Measurements from ENCODE around the gene PXT1. TPM values are rescaled to one million over a fixed set of nuclear protein-coding genes. Genes with fewer than 3 reads are reported as not detected.

PXT1 gene
- total and polyA plus RNA-seq, 4 donors, result not detected

DNA sequence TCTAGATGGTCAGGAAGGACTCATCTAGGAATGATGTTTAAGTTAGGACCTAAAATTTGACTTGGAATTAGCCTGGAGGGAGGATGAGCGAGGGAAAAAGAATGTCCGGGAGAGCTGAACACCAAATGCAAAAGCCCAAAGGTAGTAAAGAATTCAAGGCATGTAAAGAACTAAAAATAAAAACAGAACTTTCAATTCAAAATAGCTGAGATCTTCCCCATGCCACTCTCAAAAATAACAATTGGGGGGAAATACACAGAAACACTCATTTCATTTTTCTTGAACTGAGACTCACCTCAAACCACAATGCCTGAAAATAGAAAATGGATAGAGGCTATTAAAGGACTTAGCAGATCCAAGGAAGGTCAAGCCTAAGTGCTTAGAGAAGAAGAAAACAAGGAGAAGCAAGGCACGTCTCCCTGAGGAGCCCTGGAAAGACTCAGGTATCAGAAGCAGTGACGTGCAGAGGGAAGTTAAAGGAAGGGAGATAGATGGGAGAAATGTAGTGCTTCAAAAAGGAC lies 10.4 kb downstream of the PXT1 start (continued):
- TF ChIP-seq, protein P1, sequence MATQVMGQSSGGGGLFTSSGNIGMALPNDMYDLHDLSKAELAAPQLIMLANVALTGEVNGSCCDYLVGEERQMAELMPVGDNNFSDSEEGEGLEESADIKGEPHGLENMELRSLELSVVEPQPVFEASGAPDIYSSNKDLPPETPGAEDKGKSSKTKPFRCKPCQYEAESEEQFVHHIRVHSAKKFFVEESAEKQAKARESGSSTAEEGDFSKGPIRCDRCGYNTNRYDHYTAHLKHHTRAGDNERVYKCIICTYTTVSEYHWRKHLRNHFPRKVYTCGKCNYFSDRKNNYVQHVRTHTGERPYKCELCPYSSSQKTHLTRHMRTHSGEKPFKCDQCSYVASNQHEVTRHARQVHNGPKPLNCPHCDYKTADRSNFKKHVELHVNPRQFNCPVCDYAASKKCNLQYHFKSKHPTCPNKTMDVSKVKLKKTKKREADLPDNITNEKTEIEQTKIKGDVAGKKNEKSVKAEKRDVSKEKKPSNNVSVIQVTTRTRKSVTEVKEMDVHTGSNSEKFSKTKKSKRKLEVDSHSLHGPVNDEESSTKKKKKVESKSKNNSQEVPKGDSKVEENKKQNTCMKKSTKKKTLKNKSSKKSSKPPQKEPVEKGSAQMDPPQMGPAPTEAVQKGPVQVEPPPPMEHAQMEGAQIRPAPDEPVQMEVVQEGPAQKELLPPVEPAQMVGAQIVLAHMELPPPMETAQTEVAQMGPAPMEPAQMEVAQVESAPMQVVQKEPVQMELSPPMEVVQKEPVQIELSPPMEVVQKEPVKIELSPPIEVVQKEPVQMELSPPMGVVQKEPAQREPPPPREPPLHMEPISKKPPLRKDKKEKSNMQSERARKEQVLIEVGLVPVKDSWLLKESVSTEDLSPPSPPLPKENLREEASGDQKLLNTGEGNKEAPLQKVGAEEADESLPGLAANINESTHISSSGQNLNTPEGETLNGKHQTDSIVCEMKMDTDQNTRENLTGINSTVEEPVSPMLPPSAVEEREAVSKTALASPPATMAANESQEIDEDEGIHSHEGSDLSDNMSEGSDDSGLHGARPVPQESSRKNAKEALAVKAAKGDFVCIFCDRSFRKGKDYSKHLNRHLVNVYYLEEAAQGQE (IDR thresholded peaks at IDR 0.05), result no peak
- TF ChIP-seq JUND (IDR thresholded peaks at IDR 0.05), result no peak
- TF ChIP-seq YY1 (IDR thresholded peaks at IDR 0.05), result no peak

DNA sequence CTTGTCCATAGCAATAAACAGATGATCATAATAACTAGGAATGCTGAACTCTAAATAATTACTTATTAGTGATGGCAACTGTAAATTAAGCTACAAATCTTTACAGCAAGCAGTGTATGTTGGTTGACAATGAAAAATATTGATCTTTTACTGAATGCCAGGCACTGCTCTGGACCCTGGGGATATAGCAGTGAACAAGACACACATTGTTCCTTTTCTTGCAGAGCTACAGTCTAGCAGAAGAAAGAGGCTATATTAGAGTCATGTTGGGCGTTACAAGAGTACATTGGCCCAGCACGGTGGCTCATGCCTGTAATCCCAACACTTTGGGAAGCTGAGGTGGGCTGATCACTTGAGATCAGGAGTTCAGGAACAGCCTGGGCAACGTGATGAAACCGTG lies 11.5 kb downstream of the PXT1 start:
- H3K9me3 ChIP-seq (ENCODE audit: control insufficient read depth in 4 of 4, low read length in 3 of 4), result no peaks in the 10 kb centered on the region
- no peak overlapping the region for H3K9ac ChIP-seq (ENCODE audit: low read depth in 1 of 2, low read length in 2 of 2)
- no peak for DNase-seq (ENCODE audit: low spot score)
- H3K4me3 ChIP-seq (ENCODE audit: low read depth in 1 of 3, low read length in 3 of 3), result no peak overlapping the region
- H3K4me1 ChIP-seq (ENCODE audit: control insufficient read depth in 4 of 4, insufficient read depth in 4 of 4, low read length in 3 of 4), result peaks cover 0 to 2% (median 0%) of the 10 kb centered on the region in 4 donors
- H3K27me3 ChIP-seq (ENCODE audit: control insufficient read depth in 4 of 4, insufficient read depth in 4 of 4, low read length in 3 of 4), result no peaks in the 10 kb centered on the region
- no peak overlapping the region for H3K27ac ChIP-seq (ENCODE audit: low read depth in 1 of 2, low read length in 2 of 2)
- no peak for TF ChIP-seq SP1 (IDR thresholded peaks at IDR 0.05)
- no peak for TF ChIP-seq FOXA2 (IDR thresholded peaks at IDR 0.05)
- TF ChIP-seq, protein P2, sequence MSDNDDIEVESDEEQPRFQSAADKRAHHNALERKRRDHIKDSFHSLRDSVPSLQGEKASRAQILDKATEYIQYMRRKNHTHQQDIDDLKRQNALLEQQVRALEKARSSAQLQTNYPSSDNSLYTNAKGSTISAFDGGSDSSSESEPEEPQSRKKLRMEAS (IDR thresholded peaks at IDR 0.05), result no peak
- TF ChIP-seq YY1 (IDR thresholded peaks at IDR 0.05), result no peak
- TF ChIP-seq, protein P3, sequence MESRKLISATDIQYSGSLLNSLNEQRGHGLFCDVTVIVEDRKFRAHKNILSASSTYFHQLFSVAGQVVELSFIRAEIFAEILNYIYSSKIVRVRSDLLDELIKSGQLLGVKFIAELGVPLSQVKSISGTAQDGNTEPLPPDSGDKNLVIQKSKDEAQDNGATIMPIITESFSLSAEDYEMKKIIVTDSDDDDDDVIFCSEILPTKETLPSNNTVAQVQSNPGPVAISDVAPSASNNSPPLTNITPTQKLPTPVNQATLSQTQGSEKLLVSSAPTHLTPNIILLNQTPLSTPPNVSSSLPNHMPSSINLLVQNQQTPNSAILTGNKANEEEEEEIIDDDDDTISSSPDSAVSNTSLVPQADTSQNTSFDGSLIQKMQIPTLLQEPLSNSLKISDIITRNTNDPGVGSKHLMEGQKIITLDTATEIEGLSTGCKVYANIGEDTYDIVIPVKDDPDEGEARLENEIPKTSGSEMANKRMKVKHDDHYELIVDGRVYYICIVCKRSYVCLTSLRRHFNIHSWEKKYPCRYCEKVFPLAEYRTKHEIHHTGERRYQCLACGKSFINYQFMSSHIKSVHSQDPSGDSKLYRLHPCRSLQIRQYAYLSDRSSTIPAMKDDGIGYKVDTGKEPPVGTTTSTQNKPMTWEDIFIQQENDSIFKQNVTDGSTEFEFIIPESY (IDR thresholded peaks at IDR 0.05), result no peak
- no peak for TF ChIP-seq TAF1 (conservative IDR thresholded peaks at IDR 0.05)
- no peak for TF ChIP-seq EGR1 (IDR thresholded peaks at IDR 0.05; ENCODE audit: low read depth in 2 of 2)
- no peak for TF ChIP-seq RXRA (IDR thresholded peaks at IDR 0.05)
- no peak for TF ChIP-seq HNF4A (conservative IDR thresholded peaks at IDR 0.05)
- no peak for TF ChIP-seq GABPA (IDR thresholded peaks at IDR 0.05 in 1 of 2, conservative IDR thresholded peaks at IDR 0.05 in 1 of 2)
- no peak for TF ChIP-seq JUND (IDR thresholded peaks at IDR 0.05)
- no peak for TF ChIP-seq HNF4G (IDR thresholded peaks at IDR 0.05)
- TF ChIP-seq, protein P4, sequence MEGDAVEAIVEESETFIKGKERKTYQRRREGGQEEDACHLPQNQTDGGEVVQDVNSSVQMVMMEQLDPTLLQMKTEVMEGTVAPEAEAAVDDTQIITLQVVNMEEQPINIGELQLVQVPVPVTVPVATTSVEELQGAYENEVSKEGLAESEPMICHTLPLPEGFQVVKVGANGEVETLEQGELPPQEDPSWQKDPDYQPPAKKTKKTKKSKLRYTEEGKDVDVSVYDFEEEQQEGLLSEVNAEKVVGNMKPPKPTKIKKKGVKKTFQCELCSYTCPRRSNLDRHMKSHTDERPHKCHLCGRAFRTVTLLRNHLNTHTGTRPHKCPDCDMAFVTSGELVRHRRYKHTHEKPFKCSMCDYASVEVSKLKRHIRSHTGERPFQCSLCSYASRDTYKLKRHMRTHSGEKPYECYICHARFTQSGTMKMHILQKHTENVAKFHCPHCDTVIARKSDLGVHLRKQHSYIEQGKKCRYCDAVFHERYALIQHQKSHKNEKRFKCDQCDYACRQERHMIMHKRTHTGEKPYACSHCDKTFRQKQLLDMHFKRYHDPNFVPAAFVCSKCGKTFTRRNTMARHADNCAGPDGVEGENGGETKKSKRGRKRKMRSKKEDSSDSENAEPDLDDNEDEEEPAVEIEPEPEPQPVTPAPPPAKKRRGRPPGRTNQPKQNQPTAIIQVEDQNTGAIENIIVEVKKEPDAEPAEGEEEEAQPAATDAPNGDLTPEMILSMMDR (IDR thresholded peaks at IDR 0.05; ENCODE audit: low read depth, low read length, missing input control), result no peak
- TF ChIP-seq RAD21 (IDR thresholded peaks at IDR 0.05), result no peak
- no peak for TF ChIP-seq FOXA1 (IDR thresholded peaks at IDR 0.05)
- TF ChIP-seq, protein P5, sequence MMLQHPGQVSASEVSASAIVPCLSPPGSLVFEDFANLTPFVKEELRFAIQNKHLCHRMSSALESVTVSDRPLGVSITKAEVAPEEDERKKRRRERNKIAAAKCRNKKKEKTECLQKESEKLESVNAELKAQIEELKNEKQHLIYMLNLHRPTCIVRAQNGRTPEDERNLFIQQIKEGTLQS (IDR thresholded peaks at IDR 0.05), result no peak
- TF ChIP-seq NR2F2 (IDR thresholded peaks at IDR 0.05), result no peak
- TF ChIP-seq, protein P1 (IDR thresholded peaks at IDR 0.05), result no peak
- 93% methylated on average over 4 of the region's 4 CpGs for WGBS
- no peaks in the 10 kb centered on the region for H3K36me3 ChIP-seq (ENCODE audit: control insufficient read depth in 4 of 4, insufficient read depth in 3 of 4, low read depth in 1 of 4, low read length in 3 of 4)
